IMR-90 (cell line): ENCODE data around the gene ZMIZ1. TPM values are rescaled to one million over a fixed set of nuclear protein-coding genes. Genes with fewer than 3 reads are reported as not detected.

ENCODE experiments used
- ATAC-seq: fragments of 200-7000 bp; cut with Tn5 transposase; 2 replicates; pipeline ENCODE4 v1.9.1; 2020; ENCODE audit warnings: low read depth, mild to moderate bottlenecking, moderate library complexity
- BruUV-seq: library from RNA; stranded (reverse); fragments of 400-500 nt; replicated peaks from 2 replicates; lab custom pipeline; 2021; lab: Mats Ljungman, UMichigan
- CTCF ChIA-PET: fragments of 300-600 bp; formaldehyde crosslinking; extraction: SDS; loops from one replicate; lab custom pipeline; 2021; ENCODE audit warnings: antibody characterized with exemption; lab: Yijun Ruan, JAX
- POLR2A ChIA-PET: fragments of 300-600 bp; sonication (Branson Sonifier 250); formaldehyde crosslinking; loops from one replicate; lab custom pipeline; 2022; ENCODE audit warnings: antibody characterized with exemption; ENCODE audit not compliant: unreplicated experiment; lab: Charles Lee
- DNase-seq: peaks from one replicate; pipeline ENCODE4 v3.0.0; 2013
- H2AFZ ChIP-seq: replicated peaks from 2 replicates; pipeline ENCODE3; 2013; ENCODE audit warnings: low read length, mild to moderate bottlenecking; ENCODE audit not compliant: poor library complexity
- H2AK5ac ChIP-seq: 2 replicates; pipeline ENCODE4 v1.6.1; 2013; ENCODE audit warnings: low read depth, low read length, inconsistent platforms
- H2AK9ac ChIP-seq: replicated peaks from 2 replicates; pipeline ENCODE3; 2013; ENCODE audit warnings: mild to moderate bottlenecking, low read depth, low read length, moderate library complexity; ENCODE audit not compliant: poor library complexity
- H2BK120ac ChIP-seq: 2 replicates; pipeline ENCODE4 v1.6.1; 2013; ENCODE audit warnings: low read depth, low read length, inconsistent platforms
- H2BK15ac ChIP-seq: 3 replicates; pipeline ENCODE4 v1.6.1; 2013; ENCODE audit warnings: low read depth, low read length, inconsistent platforms
- H2BK20ac ChIP-seq: 2 replicates; pipeline ENCODE4 v1.6.1; 2013; ENCODE audit warnings: low read depth, mild to moderate bottlenecking, inconsistent platforms, low read length, moderate library complexity
- H2BK5ac ChIP-seq: 2 replicates; pipeline ENCODE4 v1.6.1; 2013; ENCODE audit warnings: mild to moderate bottlenecking, low read depth, low read length, inconsistent platforms; ENCODE audit not compliant: poor library complexity, severe bottlenecking
- H3K14ac ChIP-seq: replicated peaks from 2 replicates; pipeline ENCODE4 v1.6.1; 2013; ENCODE audit warnings: low read depth, low read length, inconsistent platforms
- H3K18ac ChIP-seq: 2 replicates; pipeline ENCODE4 v1.6.1; 2013; ENCODE audit warnings: low read depth, low read length, control low read depth
- H3K23ac ChIP-seq: 2 replicates; pipeline ENCODE4 v1.6.1; 2013; ENCODE audit warnings: low read depth, low read length, inconsistent platforms
- H3K27ac ChIP-seq: 2 replicates; pipeline ENCODE4 v1.5.1; 2013; ENCODE audit warnings: mild to moderate bottlenecking, control low read depth, low read length; ENCODE audit not compliant: insufficient read depth
- H3K27me3 ChIP-seq: 2 replicates; pipeline ENCODE4 v1.6.1; 2013; ENCODE audit warnings: low read length; ENCODE audit not compliant: control insufficient read depth, insufficient read depth
- H3K36me3 ChIP-seq: 2 replicates; pipeline ENCODE4 v1.6.1; 2013; ENCODE audit warnings: low read length, mixed read lengths; ENCODE audit not compliant: control insufficient read depth, insufficient read depth
- H3K4ac ChIP-seq: 2 replicates; pipeline ENCODE4 v1.6.1; 2013; ENCODE audit warnings: low read depth, low read length, inconsistent platforms
- H3K4me1 ChIP-seq: 2 replicates; pipeline ENCODE4 v1.6.1; 2013; ENCODE audit warnings: low read length, mixed read lengths; ENCODE audit not compliant: control insufficient read depth, insufficient read depth
- H3K4me2 ChIP-seq: 2 replicates; pipeline ENCODE4 v1.6.1; 2013; ENCODE audit warnings: low read depth, mild to moderate bottlenecking, control low read depth, low read length, moderate library complexity
- H3K4me3 ChIP-seq: 2 replicates; pipeline ENCODE4 v1.5.1; 2013; ENCODE audit warnings: low read depth, mild to moderate bottlenecking, control low read depth, low read length, moderate library complexity; ENCODE audit not compliant: insufficient read depth
- H3K56ac ChIP-seq: 2 replicates; pipeline ENCODE4 v1.6.1; 2013; ENCODE audit warnings: low read length, inconsistent platforms; ENCODE audit not compliant: insufficient read depth; ENCODE audit errors: extremely low read depth
- H3K79me1 ChIP-seq, 2 experiments: 2 replicates each; pipeline ENCODE4 v1.6.1; 2013; ENCODE audit warnings: low read length in 2 of 2, inconsistent platforms in 1 of 2, low read depth in 1 of 2
- H3K9ac ChIP-seq: 2 replicates; pipeline ENCODE4 v1.6.1; 2013; ENCODE audit warnings: low read depth, low read length, control low read depth
- H3K9me1 ChIP-seq: 2 replicates; pipeline ENCODE4 v1.6.1; 2013; ENCODE audit warnings: low read length, inconsistent platforms; ENCODE audit not compliant: insufficient read depth
- H3K9me3 ChIP-seq: 2 replicates; pipeline ENCODE4 v1.6.1; 2013; ENCODE audit warnings: low read length; ENCODE audit not compliant: control insufficient read depth, insufficient read depth
- H4K20me1 ChIP-seq: 2 replicates; pipeline ENCODE4 v1.6.1; 2013; ENCODE audit warnings: low read length, inconsistent platforms; ENCODE audit not compliant: insufficient read depth
- H4K5ac ChIP-seq: 2 replicates; pipeline ENCODE4 v1.6.1; 2013; ENCODE audit warnings: mild to moderate bottlenecking, low read depth, low read length, control low read depth
- H4K8ac ChIP-seq, 2 experiments: 2 replicates each; pipeline ENCODE4 v1.6.1; 2013; ENCODE audit warnings: low read depth in 2 of 2, low read length in 2 of 2, control low read depth in 1 of 2, inconsistent platforms in 1 of 2
- H4K91ac ChIP-seq: 2 replicates; pipeline ENCODE4 v1.6.1; 2013; ENCODE audit warnings: low read depth, low read length, inconsistent platforms; ENCODE audit not compliant: insufficient read depth
- CEBPB ChIP-seq: IDR thresholded peaks from 2 replicates; pipeline ENCODE4 v1.6.1; 2012; ENCODE audit warnings: low read depth, low read length, improper control_type of control experiment
- CHD1 ChIP-seq: IDR thresholded peaks from 2 replicates; pipeline ENCODE4 v1.6.1; 2012; ENCODE audit warnings: low read depth, low read length, improper control_type of control experiment
- CTCF ChIP-seq: conservative IDR thresholded peaks from 2 replicates; pipeline ENCODE4 v1.5.1; 2012; ENCODE audit warnings: mild to moderate bottlenecking, low read depth, low read length, improper control_type of control experiment
- MAFK ChIP-seq: IDR thresholded peaks from 2 replicates; pipeline ENCODE4 v1.6.1; 2012; ENCODE audit warnings: low read depth, low read length, improper control_type of control experiment
- SMC3 ChIP-seq: fragments of 150-350 bp; IDR thresholded peaks from 2 replicates; pipeline ENCODE4 v1.6.1; 2016; ENCODE audit warnings: low read depth, mild to moderate bottlenecking, antibody characterized with exemption, low read length, moderate library complexity
- USF2 ChIP-seq: fragments of 150-350 bp; IDR thresholded peaks from 2 replicates; pipeline ENCODE4 v1.6.1; 2017; ENCODE audit warnings: mild to moderate bottlenecking, antibody characterized with exemption, low read length, low read depth
- WGBS, 2 experiments: methylation state at CpG; one replicate each; pipeline versions ENCODE4 v1.1.5 to v1.1.7; 2013; ENCODE audit warnings: missing lambda C conversion rate in 2 of 2; ENCODE audit not compliant: insufficient read length in 1 of 2; ENCODE audit errors: extremely low coverage in 2 of 2; 5-methylcytosine and 5-hydroxymethylcytosine counted together
- dilution Hi-C: fragments of 300-500 bp; cut with HindIII; formaldehyde crosslinking; loops from one replicate; pipeline ENCODE4 v1.14.3; 2018; ENCODE audit warnings: low sequenced_read_pairs; ENCODE audit not compliant: unreplicated experiment
- in situ Hi-C: fragments of 300-500 bp; cut with MboI; formaldehyde crosslinking; loops from 3 replicates; pipeline ENCODE4 v1.14.3; 2019; ENCODE audit warnings: low sequenced_read_pairs, inconsistent platforms, mixed read lengths
- intact Hi-C: fragments of 100-400 bp; cut with micrococcal nuclease; formaldehyde crosslinking; loops from 2 replicates; pipeline ENCODE4 v1.10.0; 2022
- polyA plus RNA-seq, 3 experiments: library from polyadenylated mRNA; depleted of rRNA; stranded (reverse); fragments of >200 nt; gene quantifications; 2 replicates each; pipeline ENCODE4 v1.2.3, GENCODE V29; 2012; ENCODE audit warnings: low replicate concordance in 1 of 3
- total RNA-seq: library from RNA; depleted of rRNA; stranded (reverse); fragments of >200 nt; gene quantifications from 2 replicates; pipeline ENCODE4 v1.2.3, GENCODE V29; 2012

The ZMIZ1 gene
- total and polyA plus RNA-seq, 2 of the 4 experiments (the other 2 are of a cell fraction) = 6.6 to 48.7 TPM

GRCh38 chr10:79095316-79095715 is 26.6 kb downstream of the ZMIZ1 start:
- Histone ChIP-seq H3K56ac (no peak overlapping the region), H2BK20ac (no peak overlapping the region), H4K20me1 (peaks cover 99% of the 10 kb centered on the region), H3K36me3 (peaks cover 11% of the 10 kb centered on the region; the same call in 1 of the 2 replicates), H3K18ac (no peak overlapping the region), H2AFZ (no peak overlapping the region), H3K4ac (no peak overlapping the region), H2AK5ac (no peak overlapping the region), H4K8ac (no peak overlapping the region; a peak in 1 of 4 replicates), H3K9me1 (peaks cover 80% of the 10 kb centered on the region), H3K79me1 (peaks cover 12 to 95% of the 10 kb centered on the region in 2 experiments; a peak in 3 of 4 replicates), H3K27ac (no peak overlapping the region), H2AK9ac (no peak overlapping the region), H3K9ac (no peak overlapping the region), H4K5ac (no peak overlapping the region), H3K4me2 (no peak overlapping the region), H2BK120ac (no peak overlapping the region), H3K14ac (no peak overlapping the region), H3K9me3 (no peaks in the 10 kb centered on the region), H2BK15ac (no peak overlapping the region), H3K23ac (0 out of 2 replicates have a peak overlapping the region, but pooled peaks have one; percentile 29), H3K4me3 (no peak overlapping the region), H2BK5ac (peak overlapping the region; percentile 47), H3K27me3 (no peaks in the 10 kb centered on the region), H4K91ac (no peak overlapping the region), H3K4me1 (peaks cover 69% of the 10 kb centered on the region)
- in situ Hi-C loops (no loop called here), intact Hi-C loops (no loop called here), dilution Hi-C loops (no loop called here)
- ChIA-PET POLR2A (no interaction called here), CTCF (no interaction called here)
- ATAC-seq = no peak
- no TSS peak for BruUV-seq
- TF ChIP-seq USF2 = no peak
- no peak for TF ChIP-seq MAFK
- no peak for TF ChIP-seq CHD1
- TF ChIP-seq CEBPB = no peak
- no peak for TF ChIP-seq CTCF
- no peak for TF ChIP-seq SMC3
- DNase-seq = no peak
- 90% methylated on average over 8 of the region's 11 CpGs; no CpG with 5 or more reads in 1 of the 2 experiments for WGBS, 2 experiments
